ENCODE measurements around the gene MYO9B. TPM values are rescaled to one million over a fixed set of nuclear protein-coding genes. Genes with fewer than 3 reads are reported as not detected.

The MYO9B gene
- total RNA-seq, result 10 to 100 TPM; 69.9 to 82.2 TPM
- long read RNA-seq, partial matches to known transcripts, result 13 of 35 reads
- long read RNA-seq, other reads (novel, unspliced or antisense), result 22 of 35 reads

DNA sequence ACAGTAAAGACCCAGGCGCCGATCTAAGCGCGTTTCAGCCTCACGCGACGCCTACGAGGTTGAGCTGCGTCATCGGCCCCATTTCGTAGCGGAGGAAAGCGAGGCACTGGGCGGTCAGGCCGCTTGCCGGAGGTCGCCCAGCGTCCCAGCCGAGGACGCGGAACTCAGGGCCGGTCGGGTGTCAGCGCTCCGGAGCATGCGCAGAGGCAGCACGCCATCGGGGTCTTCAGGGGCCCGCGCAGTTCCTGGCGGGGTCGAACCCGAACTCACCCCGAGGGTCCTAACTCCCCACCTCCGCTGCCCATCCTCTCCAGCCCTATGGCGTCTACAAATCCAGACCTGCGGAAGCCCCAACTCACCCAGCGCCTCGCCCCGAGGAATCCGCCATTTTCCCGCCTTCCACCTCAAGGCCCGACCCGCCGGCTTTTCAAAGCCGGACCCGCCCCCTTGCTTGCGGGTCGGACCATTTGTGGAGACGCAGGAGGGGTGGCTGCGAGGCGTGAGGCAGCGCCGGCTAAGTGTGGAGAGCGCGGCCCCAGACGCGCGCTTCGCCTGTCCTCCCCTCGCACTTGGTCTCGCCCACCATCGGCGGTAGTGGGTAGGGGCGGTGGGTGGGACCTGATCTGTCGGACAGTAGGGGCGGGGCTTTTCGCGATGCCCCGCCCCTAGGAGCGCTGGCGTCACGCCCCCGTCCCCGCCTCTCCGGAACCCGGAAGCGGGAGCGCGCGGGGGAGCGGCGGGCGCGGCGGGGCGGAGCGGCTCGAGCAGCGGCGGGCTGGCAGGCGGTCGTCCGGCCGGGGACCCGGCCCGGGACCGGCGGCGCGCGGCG is at the start of gene MYO9B, which contains the start of gene HAUS8:
TSS of gene MYO9B (plus strand) at position 743 of the 829 bp plus-strand sequence. CDS start 25,941 bp downstream, outside the sequence.
TSS of gene HAUS8 (minus strand) at position 418 of the 829 bp plus-strand sequence. CDS start at position 388, 30 bp downstream.
- peak; percentile 94 for ATAC-seq
- intact Hi-C loops (cut with DNase I, micrococcal nuclease), result loop anchor here in 1 of 2 donors (10.0 kb wide), 1 partner anchor 60 kb away; no protein-coding TSS in a partner anchor

GRCh38 chr19:17025991-17026658 is 49.5 kb upstream of the MYO9B start:
- intact Hi-C loops (cut with DNase I, micrococcal nuclease), result no loop called here
- DNase-seq, result peak in 1 of 2 donors; percentile 36
- peak; percentile 69 for ATAC-seq

More for the DNA sequence above, at the start of gene MYO9B, which contains the start of gene HAUS8:
- peak; percentile 99 for DNase-seq

GRCh38 chr19:17026706-17027534 is 48.7 kb upstream of the MYO9B start, which contains the start of gene CPAMD8:
Gene CPAMD8, minus strand, starts transcription at chr19:17026810. Its CDS starts 168 bp downstream, at chr19:17026642.
- no peak for ATAC-seq
- intact Hi-C loops (cut with DNase I, micrococcal nuclease), result no loop called here

GRCh38 chr19:17027535-17027975 is 48.0 kb upstream of the MYO9B start:
- intact Hi-C loops (cut with DNase I, micrococcal nuclease), result no loop called here
- ATAC-seq, result no peak
- no peak for DNase-seq

More at GRCh38 chr19:17026706-17027534, 48.7 kb upstream of the MYO9B start, which contains the start of gene CPAMD8:
- no peak for DNase-seq

- ATAC-seq (no peak), DNase-seq (no peak)
- intact Hi-C loops (cut with DNase I, micrococcal nuclease), result no loop called here
Observed at GRCh38 chr19:17031741-17032140, 43.8 kb upstream of the MYO9B start.

DNA sequence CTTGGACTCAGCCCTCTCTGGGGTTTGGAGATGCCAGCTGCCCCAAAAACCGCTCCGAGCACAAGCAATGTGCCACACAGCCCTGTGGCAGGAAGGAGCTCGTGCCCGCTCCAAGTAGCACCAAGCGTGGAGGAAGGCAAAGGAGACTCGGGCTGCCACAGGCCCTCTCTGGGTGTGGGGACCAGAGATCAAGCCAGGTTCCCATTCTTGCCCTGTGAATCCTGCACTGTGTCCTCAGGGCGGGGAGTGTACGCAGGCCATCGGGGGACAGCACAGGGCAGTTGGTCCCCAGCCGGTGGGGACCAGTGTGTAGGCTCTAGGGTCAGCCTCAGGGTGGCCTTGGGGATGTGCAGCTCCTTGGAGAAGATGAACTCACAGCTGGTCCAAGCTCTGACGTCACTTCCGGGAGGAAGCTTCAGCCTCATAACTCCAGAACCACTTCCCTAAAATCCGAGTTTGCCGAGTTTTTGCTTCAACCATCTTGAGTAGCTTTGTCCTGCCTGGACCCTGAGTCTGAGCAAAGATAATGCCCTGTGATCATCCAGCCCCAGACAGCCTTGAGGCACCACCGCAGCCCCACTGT is 39.6 kb upstream of the MYO9B start:
- intact Hi-C loops (cut with DNase I, micrococcal nuclease), result no loop called here
- no peak for ATAC-seq
- DNase-seq, result peak in 1 of 2 donors; percentile 29

DNA sequence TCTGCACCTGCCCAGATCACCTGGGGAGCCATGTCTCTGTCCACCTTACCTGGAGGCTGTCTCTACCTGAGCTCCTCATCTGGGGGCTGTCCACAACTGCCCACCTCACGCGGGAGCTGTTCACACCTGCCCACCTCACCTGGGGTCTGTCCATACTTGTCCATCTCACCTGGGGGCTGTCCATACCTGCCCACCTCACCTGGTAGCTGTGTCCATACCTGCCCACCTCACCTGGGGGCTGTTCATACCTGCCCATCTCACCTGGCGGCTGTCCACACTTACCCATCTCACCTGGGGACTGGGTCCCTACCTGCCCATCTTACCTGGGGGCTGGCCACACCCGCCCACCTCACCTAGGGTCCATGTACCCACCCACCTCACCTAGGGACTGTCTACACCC is 38.9 kb upstream of the MYO9B start:
- DNase-seq, result no peak
- intact Hi-C loops (cut with DNase I, micrococcal nuclease), result no loop called here
- no peak for ATAC-seq

- DNase-seq (no peak), ATAC-seq (no peak)
- intact Hi-C loops (cut with DNase I, micrococcal nuclease), result no loop called here
Observed at GRCh38 chr19:17037184-17037583, 38.4 kb upstream of the MYO9B start.

- no peak for ATAC-seq
- DNase-seq, result no peak
- intact Hi-C loops (cut with DNase I, micrococcal nuclease), result no loop called here
Observed at GRCh38 chr19:17037966-17038500, 37.5 kb upstream of the MYO9B start.

DNA sequence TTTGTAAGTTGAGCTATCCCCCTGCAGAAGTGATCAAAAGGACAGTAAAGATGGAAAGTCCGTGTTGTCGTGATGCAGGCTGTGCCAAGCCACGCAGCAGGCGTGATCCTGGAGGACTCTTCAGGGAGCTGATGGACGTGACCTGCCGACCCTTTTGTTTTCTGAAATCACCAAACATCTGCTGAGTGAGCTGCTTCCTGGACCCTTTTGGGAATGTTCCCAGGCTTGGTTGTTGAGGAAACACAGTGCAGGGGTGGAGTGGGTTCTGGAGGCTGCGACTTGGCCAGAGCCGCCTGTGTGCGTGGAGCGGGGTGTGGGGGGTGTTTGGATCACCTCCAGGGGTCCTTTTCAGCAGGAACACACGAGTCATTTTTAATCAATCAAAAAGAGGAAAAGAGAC is 33.6 kb upstream of the MYO9B start:
- ATAC-seq (peak; percentile 53), DNase-seq (peak; percentile 43 to 45)
- intact Hi-C loops (cut with DNase I, micrococcal nuclease), result no loop called here

DNA sequence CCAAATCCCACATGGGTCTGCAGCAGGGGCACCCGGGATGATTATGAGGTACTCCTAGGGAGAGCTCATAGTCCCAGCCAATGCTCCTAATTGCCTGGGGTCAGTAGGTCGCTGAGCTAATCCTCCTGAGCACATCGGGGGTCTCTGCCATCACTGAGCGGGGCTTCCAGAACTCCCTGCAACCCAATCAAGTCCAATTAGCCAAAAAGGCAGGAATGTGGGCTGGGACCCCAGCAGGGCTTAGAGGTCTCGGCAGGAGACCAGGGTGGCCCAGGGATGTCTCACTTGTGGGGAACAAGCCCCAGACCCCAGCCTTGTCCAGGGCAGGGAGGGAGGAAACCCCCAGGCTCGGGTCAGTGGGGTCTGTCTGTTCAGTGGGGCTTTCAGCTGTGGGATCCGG is 31.8 kb upstream of the MYO9B start:
- DNase-seq, result no peak
- intact Hi-C loops (cut with DNase I, micrococcal nuclease), result no loop called here
- ATAC-seq, result no peak

GRCh38 chr19:17045907-17046502 is 29.6 kb upstream of the MYO9B start:
- intact Hi-C loops (cut with DNase I, micrococcal nuclease), result no loop called here
- no peak for ATAC-seq
- no peak for DNase-seq

- intact Hi-C loops (cut with DNase I, micrococcal nuclease), result no loop called here
- ATAC-seq (no peak), DNase-seq (no peak)
Observed at GRCh38 chr19:17048885-17049453, 26.6 kb upstream of the MYO9B start.

- intact Hi-C loops (cut with DNase I, micrococcal nuclease), result loop anchor here in 1 of 2 donors (5.0 kb wide), 1 partner anchor 277 kb away; no protein-coding TSS in a partner anchor
- no peak for DNase-seq
- peak; percentile 80 for ATAC-seq
Observed at GRCh38 chr19:17049711-17050280, 25.8 kb upstream of the MYO9B start.

- intact Hi-C loops (cut with DNase I, micrococcal nuclease), result loop anchor here in 1 of 2 donors (5.0 kb wide), 1 partner anchor 280 kb away; no protein-coding TSS in a partner anchor
- DNase-seq (peak in 1 of 2 donors; percentile 53), ATAC-seq (peak; percentile 73)
Observed at GRCh38 chr19:17052439-17052838, 23.1 kb upstream of the MYO9B start.

DNA sequence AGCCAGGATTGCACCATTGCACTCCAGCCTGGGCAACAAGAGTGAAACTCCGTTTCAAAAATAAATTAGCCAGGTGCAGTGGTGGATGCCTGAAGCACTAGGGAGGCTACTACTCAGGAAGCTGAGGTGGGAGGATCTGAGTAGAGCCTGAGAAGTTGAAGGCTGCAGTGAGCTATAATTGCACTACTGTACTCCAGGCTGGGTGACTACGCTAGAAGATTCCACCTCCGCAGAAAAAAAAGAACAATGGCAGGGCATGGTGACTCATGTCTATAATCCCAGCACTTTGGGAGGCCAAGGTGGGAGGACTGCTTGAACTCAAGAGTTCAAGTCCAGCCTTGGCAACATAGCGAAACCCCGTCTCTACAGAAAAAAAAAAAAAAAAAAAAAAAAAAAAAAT is 20.8 kb upstream of the MYO9B start:
- no peak for DNase-seq
- ATAC-seq, result no peak
- intact Hi-C loops (cut with DNase I, micrococcal nuclease), result loop anchor here in 1 of 2 donors (5.0 kb wide), 1 partner anchor 282 kb away; no protein-coding TSS in a partner anchor

DNA sequence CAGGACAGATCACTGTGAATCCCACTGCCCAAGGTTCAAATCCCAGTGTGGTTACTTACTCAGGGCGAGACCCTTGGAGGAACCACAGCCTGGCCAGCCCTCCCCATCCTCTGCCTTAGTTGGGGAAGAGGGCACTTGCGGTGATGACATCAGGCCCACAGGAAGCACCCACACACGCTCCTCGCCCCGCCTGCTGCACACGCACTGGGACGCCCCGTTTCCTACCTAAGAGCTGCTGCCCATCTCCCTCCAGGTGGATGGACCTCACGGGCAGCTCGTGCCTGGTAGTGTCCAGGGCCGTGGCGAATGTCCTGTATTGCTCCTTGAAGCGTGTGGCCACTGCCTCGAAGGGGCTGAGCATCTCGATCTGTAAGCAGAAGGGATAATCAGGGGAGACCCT is 19.9 kb upstream of the MYO9B start:
- DNase-seq (no peak), ATAC-seq (no peak)
- intact Hi-C loops (cut with DNase I, micrococcal nuclease), result no loop called here

All from left colon (tissue), 2 donors.